Measurements from ENCODE around the gene OSM.

Gene OSM

DNA sequence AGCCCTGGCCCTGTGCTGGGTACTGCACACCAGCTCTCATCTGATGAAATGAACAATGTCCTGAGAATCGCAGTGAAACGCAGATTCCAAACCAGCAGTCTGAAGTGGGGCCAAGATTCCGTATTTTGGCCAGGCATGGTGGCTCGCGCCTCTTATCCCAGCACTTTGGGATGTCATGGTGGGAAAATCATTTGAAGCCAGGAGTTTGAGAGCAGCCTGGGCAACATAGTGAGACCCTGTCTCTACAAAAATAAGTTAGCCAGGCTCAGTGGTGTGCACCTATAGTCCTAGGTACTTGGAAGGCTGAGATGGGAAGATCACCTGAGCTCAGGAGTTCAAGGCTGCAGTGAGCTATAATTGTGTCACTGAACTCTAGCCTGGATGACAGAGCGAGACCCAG, 33.1 kb downstream of the OSM start:
- no peak for TF ChIP-seq GATA2 (IDR thresholded peaks at IDR 0.05; ENCODE audit: low read depth, low read length)
- no peak for TF ChIP-seq GATA3 (IDR thresholded peaks at IDR 0.05; ENCODE audit: low read depth, low read length)

DNA sequence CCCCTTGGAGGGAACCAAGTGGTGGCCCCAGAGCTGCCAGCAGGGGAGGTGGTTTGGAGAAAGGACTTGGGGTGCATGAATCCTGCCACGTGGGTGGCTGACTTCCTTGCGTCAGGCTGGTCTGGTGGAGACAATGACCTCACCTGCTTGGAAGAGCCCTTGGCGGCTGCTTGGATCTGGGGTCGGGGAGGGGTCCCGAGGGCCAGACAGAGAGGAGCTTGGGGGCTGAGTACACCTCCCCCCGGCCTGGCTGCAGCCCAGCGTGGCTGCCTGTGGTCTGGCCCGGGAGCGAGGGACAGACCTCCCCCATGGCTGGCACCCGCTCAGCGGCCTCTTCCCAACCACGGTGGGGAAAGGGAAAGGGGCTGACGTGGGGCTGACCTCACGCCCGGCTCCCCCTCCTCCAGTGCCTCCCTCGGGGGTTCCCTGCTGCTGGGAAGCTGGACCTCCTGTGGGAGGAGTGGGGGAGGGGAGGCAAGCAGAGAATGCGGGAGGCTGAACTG, 33.9 kb downstream of the OSM start:
- TF ChIP-seq GATA2 (IDR thresholded peaks at IDR 0.05; ENCODE audit: low read depth, low read length) (no peak), GATA3 (IDR thresholded peaks at IDR 0.05; ENCODE audit: low read depth, low read length) (no peak)

DNA sequence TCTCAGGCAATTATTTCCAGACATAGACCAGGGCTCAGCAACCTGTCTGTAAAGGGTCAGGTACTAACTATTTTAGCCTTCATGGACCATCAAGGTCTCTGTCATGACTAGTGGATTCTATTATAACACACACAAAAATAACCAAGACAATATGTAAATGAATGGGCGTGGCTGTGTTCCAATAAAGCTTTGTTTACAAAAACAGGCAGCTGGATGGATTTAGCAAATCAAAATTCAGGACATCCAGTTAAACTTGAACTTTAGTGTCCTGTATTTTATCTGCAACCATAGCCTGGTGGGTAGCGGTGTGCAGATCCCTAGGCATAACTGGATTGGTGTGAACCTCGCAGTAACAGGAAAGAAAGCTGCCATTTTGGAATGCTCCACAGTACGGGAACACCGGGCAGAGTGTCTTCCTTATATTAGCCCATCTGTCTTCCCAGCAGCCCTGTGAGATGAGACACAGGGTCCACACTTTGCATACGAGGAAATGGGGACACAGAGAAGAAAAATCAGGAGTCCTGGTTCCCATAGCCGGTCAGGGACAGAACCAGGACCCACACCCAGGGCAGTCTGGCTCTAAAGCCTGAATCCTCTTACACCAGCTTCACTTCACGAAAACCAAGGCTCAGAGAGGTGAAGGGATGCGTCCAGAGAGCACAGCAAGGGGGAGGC, 35.7 kb downstream of the OSM start:
- TF ChIP-seq GATA3 (IDR thresholded peaks at IDR 0.05; ENCODE audit: low read depth, low read length) (no peak), GATA2 (IDR thresholded peaks at IDR 0.05; ENCODE audit: low read depth, low read length) (no peak)

DNA sequence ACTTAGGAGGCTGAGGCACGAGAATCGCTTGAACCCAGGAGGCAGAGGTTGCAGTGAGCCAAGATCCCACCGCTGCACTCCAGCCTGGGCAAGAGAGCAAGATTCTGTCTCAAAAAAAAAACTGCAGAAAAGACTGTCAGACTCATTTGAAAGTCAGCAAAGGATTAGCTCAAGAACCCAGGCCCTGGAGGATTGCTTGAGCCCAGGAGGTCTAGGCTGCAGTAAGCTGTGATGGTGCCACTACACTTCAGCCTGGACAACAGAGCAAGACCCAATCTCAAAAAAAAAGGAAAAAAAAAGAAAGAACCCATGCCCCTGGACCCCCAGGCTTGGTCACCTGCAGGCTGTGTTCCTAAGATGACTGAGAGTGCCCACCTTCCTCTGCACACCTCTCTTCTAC, 36.3 kb downstream of the OSM start:
- no peak for TF ChIP-seq GATA3 (IDR thresholded peaks at IDR 0.05; ENCODE audit: low read depth, low read length)
- TF ChIP-seq GATA2 (IDR thresholded peaks at IDR 0.05; ENCODE audit: low read depth, low read length), result no peak

DNA sequence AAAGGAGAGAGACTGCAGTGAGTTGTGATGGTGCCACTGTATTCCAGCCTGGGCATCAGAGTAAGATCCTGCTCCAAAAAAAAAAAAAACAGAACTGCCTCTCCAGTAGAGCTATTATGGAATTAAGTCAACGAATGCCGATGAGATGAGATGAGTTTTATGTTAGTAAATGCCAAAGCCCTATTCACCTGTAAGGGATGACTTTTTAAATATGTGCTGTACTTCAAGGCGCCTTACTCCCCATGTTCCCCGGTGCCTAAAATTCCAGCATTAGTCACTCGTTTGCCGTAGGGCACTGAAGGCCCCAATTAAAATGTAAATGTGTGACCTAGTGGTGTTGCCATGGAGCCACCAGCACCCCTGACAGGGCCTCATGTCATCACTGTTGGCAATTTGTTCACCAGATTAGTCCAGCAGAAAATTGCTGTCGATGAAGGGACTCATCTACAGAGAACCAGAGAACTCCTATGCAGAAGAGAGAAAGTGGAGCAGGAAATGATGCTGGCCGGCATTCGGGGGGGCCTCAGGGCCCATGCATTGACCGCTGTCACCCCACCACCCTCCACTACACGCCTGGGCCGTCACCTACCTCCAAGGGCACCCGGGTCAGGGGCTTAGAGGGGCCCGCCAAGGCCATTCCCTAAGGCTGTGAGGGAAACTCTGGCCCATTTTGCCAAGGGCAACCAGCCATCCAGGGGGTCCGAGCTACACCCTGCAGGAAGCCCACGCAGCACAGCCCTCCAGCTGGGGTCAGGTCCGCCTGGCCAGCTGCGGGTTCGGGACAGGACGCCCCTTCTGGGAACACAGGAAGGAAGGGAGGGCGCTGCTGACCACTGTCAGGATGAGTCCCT, 37.9 kb downstream of the OSM start:
- no peak for TF ChIP-seq GATA3 (IDR thresholded peaks at IDR 0.05; ENCODE audit: low read depth, low read length)
- TF ChIP-seq GATA2 (IDR thresholded peaks at IDR 0.05; ENCODE audit: low read depth, low read length), result no peak

DNA sequence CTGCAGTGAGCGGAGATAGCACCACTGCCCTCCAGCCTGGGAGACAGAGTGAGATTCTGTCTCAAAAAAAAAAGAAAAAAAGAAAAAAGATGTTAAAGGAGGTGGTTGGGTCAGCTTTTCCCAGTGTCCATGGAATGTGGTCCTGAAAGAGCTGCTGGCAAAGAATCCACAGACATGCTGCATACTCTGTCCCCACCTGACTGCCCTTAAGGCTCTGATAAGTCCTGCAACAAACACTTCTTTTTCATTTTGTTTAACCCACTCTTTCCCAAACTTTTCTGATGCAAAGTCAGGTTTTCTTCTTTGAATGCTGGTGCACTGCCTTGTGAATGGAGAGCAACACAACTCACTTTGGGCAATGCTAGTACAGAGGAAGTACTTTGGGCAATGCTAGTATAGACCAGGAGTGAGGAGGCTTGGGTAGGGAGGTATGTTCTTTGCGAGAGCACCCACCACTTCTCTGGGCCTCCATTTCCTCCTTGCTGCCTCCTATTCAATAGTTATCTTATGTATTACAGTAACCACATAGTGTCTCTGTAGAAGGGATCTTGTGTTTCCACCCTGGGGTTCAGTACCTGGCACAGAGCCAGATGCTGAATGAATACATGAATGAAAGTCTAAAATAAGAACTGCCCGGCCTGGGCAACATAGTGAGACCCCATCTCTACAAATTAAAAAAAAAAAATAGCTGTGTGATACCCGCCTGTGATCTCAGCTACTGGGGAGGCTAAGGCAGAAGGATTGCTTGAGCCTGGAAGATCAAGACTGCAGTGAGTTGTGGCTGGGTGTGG, 39.0 kb downstream of the OSM start:
- TF ChIP-seq GATA2 (IDR thresholded peaks at IDR 0.05; ENCODE audit: low read depth, low read length) (no peak), GATA3 (IDR thresholded peaks at IDR 0.05; ENCODE audit: low read depth, low read length) (no peak)

DNA sequence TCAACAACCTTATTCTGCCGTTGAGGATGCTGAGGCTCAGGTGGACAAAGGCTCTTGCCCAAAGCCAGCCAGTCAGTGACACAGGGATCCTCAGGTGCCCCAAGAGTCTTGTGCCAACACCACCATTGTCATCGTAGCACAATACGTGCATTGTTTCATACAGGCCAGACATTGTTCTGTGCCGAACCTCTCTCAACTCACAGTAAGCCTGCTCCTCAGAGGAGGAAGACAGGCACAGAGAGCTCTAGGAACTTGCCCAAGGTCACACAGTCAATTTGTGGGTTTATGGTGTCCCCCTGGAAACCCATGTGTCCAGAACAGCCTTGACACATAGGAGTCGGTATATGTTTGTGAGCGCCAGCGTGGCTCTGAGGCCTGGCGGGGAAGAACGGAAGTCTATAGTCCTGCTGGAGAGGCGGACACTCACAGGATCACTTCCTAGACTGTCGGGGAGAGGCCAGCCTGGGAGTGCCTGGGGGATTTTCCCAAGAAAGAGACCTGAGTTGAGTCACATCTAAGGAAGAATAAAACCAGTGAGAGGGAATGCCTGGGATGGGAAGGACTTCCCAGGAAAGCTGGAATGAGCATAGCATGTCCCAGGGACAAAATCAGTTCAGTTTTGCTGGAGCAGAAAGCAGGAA, 40.3 kb downstream of the OSM start:
- no peak for TF ChIP-seq GATA2 (IDR thresholded peaks at IDR 0.05; ENCODE audit: low read depth, low read length)
- TF ChIP-seq GATA3 (IDR thresholded peaks at IDR 0.05; ENCODE audit: low read depth, low read length), result no peak

DNA sequence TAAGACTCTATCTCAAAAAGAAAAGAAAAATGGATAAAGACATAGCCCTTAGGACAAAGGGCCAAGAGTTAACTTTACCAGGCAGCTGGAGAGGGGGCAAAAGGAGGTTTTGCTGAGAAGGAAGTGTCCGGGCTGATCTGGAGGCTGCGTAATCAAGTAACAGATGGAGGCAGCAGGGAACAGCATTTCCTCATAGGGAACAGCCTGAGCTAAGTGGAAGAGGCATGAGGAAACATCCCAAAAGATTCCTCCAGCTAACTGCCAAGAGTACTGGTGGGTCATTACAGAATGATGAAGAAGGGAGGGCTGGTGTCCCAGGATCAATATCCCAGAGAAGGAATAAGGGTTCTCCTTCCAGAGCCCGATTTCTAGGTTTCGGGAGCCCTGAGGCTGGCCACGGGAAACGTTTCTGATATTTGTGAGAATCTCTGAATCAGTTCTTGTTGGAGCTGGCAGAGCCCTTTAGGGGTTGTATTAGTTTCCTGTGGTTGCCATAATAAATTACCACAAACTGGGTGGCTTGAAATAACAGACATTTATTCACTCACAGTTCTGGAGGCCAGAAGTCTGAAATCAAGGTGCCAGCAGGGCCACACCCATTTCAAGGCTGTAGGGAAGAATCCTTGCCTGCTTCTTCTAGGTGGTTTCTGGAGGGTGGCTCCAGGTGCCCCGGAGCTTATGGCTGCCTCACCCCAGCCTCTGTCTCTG, 41.3 kb downstream of the OSM start:
- TF ChIP-seq GATA2 (IDR thresholded peaks at IDR 0.05; ENCODE audit: low read depth, low read length), result no peak
- TF ChIP-seq GATA3 (IDR thresholded peaks at IDR 0.05; ENCODE audit: low read depth, low read length), result no peak

DNA sequence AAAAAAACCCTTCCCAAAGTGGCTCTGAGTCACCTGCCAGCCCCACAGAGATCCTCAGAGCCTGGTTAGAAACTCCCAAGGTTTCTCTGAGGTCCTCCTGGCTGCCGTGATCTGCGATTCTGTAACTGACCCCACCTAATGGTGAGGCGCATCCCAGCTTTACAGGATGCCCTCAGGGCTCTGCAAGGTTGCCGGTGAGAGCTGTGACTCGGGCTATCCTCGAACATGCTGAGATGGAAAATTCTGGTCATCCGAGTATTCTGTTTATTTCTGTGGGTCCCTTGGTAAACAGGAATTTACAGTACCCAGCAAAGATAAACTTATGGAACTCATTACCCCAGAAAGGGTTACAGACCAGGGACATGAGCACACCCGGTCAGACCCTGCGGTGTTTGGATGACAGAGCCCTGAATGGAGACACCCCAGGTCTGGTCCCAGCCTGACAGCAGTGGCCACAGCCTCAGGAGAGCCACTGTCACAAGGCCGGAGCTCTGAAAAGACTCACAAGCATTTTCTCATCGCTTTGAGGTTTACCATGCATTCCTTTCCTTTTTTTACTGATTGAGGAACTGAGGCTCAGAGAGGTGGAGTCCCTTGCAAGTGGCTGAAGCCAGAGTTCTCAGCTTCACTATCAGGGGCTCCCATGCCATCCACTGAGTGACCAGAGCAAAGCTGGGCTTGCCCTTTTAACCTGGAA, 42.3 kb downstream of the OSM start:
- TF ChIP-seq GATA3 (IDR thresholded peaks at IDR 0.05; ENCODE audit: low read depth, low read length) (no peak), GATA2 (IDR thresholded peaks at IDR 0.05; ENCODE audit: low read depth, low read length) (no peak)

DNA sequence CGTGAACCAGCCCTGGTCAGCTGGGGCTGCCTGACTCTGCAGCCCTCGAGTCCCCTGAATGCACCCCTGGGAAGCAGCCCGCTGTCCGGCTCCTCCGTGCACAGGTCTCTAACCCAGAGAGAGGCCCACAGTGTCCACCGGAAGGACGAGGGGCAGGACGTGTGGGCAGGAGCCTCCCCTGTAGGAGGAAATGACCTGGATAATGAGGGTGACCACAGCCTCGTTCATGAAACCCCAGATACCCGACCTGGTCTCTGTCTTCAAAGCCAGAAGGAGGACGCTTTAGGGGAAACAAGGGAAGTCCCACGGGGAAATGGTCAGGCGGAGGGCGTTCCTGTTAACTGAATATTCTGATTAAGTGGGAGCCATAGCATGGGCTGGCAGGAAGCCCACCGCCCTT, 43.3 kb downstream of the OSM start:
- TF ChIP-seq GATA3 (IDR thresholded peaks at IDR 0.05; ENCODE audit: low read depth, low read length) (no peak), GATA2 (IDR thresholded peaks at IDR 0.05; ENCODE audit: low read depth, low read length) (no peak)

DNA sequence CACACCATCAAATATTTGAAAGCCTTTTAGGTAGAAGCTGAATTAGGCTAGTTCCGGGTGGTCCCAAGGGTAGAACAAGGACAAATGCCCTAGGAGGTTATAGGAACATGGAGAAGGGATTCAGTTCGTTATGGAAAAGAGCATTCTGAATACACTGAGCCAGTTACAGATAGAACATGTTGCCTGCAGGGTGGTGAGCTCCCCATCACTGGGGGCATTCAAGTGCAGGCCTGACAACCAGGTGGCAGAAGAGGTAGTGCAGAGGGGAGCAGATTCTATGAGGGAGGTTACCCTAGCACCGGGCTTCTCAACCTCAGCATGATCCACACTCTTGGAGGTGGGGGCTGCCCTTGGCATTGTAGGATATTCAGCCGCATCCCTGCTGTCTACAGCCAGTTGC, 44.3 kb downstream of the OSM start:
- TF ChIP-seq GATA3 (IDR thresholded peaks at IDR 0.05; ENCODE audit: low read depth, low read length), result no peak
- no peak for TF ChIP-seq GATA2 (IDR thresholded peaks at IDR 0.05; ENCODE audit: low read depth, low read length)

DNA sequence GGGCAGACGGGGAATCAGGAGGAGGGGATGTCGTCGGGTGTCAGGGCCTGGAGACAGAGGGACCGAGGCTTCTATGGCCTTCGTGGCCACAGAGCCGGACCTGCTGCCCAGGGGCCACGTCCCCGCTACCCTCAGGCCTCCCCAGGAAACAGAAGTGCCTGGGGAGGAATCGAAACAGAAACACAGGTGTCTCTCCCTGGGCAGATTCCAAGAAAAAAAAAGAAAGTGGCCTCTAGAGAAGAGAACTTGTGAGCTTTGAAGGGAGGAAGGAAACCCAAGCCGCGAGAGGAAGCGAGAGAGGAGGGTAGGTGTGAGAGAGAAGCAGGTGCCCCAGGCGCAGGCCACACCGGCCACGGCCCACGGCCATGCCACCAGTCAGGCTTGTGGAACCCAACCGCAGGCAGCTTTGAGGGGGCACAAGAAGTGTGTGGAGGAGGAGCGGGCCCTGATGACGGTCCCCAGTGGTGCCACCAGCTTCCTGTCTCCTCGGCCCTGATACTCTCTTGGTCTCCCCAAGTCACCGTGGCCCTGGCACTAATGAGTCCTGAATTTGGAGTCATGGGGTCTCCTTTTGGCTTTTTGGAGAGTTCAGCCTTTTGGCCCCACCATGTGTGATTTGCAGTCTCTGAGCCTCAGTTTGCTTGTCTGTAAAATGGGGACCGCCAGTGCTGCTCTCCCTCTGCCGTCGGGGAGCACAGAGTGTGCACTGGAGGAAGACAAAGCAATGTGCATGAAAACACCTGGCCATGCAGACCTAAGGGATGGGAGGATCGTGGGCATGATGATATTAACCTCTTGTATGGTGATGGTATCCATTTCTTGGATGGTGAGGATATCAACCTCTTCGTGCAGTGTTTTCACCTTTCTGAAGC, 45.3 kb downstream of the OSM start:
- no peak for TF ChIP-seq GATA3 (IDR thresholded peaks at IDR 0.05; ENCODE audit: low read depth, low read length)
- TF ChIP-seq GATA2 (IDR thresholded peaks at IDR 0.05; ENCODE audit: low read depth, low read length), result no peak
